Astrocyte (in vitro differentiated cells and primary cell): Measurements from ENCODE around the gene EPHA2. TPM values are rescaled to one million over a fixed set of nuclear protein-coding genes. Genes with fewer than 3 reads are reported as not detected.

Source experiments
- DNase-seq: peaks from one replicate; pipeline ENCODE4 v3.0.0-alpha.2; 2010; ENCODE audit warnings: low read depth
- FAIRE-seq: peaks from 2 replicates; lab custom pipeline; 2011; peaks lifted over from hg19 to GRCh38; lab: Jason Lieb, UNC
- H2AFZ ChIP-seq: 2 replicates; pipeline ENCODE4 v1.6.0; 2012; ENCODE audit warnings: low read depth, low read length, inconsistent platforms
- H3K27ac ChIP-seq: 2 replicates; pipeline ENCODE4 v1.5.1; 2011; ENCODE audit warnings: low read depth, low read length, inconsistent platforms
- H3K27me3 ChIP-seq: 2 replicates; pipeline ENCODE4 v1.6.0; 2011; ENCODE audit warnings: low read length, inconsistent platforms; ENCODE audit not compliant: insufficient read depth
- H3K36me3 ChIP-seq: 2 replicates; pipeline ENCODE4 v1.5.1; 2011; ENCODE audit warnings: low read length, inconsistent platforms; ENCODE audit not compliant: insufficient read depth
- H3K4me1 ChIP-seq: 2 replicates; pipeline ENCODE4 v1.5.1; 2011; ENCODE audit warnings: low read length, inconsistent platforms; ENCODE audit not compliant: insufficient read depth
- H3K4me2 ChIP-seq: 2 replicates; pipeline ENCODE4 v1.6.0; 2012; ENCODE audit warnings: low read length, inconsistent platforms
- H3K4me3 ChIP-seq: 2 replicates; pipeline ENCODE4 v1.5.1; 2011; ENCODE audit warnings: low read depth, mild to moderate bottlenecking, low read length, inconsistent platforms; ENCODE audit not compliant: insufficient read depth
- H3K79me2 ChIP-seq: 2 replicates; pipeline ENCODE4 v1.6.0; 2012; ENCODE audit warnings: mild to moderate bottlenecking, low read length, inconsistent platforms; ENCODE audit not compliant: insufficient read depth
- H3K9ac ChIP-seq: 2 replicates; pipeline ENCODE4 v1.6.0; 2012; ENCODE audit warnings: mild to moderate bottlenecking, low read length, inconsistent platforms
- H3K9me3 ChIP-seq: 2 replicates; pipeline ENCODE4 v1.5.1; 2012; ENCODE audit warnings: low read depth, mild to moderate bottlenecking, low read length, inconsistent platforms; ENCODE audit not compliant: insufficient read depth
- H4K20me1 ChIP-seq: 2 replicates; pipeline ENCODE4 v1.6.0; 2012; ENCODE audit warnings: low read length, inconsistent platforms; ENCODE audit not compliant: insufficient read depth
- H3K27ac Mint-ChIP-seq: one replicate; pipeline ENCODE4 v1.8.0; 2021; ENCODE audit warnings: mild to moderate bottlenecking, mixed read lengths; ENCODE audit not compliant: unreplicated experiment
- H3K27me3 Mint-ChIP-seq: one replicate; pipeline ENCODE4 v1.8.0; 2021; ENCODE audit warnings: low read depth, mixed read lengths; ENCODE audit not compliant: unreplicated experiment
- H3K36me3 Mint-ChIP-seq: one replicate; pipeline ENCODE4 v1.8.0; 2021; ENCODE audit warnings: low read depth, mixed read lengths; ENCODE audit not compliant: unreplicated experiment
- H3K4me1 Mint-ChIP-seq: one replicate; pipeline ENCODE4 v1.8.0; 2021; ENCODE audit warnings: low read depth, mixed read lengths; ENCODE audit not compliant: unreplicated experiment
- H3K4me3 Mint-ChIP-seq: one replicate; pipeline ENCODE4 v1.8.0; 2021; ENCODE audit warnings: mild to moderate bottlenecking, moderate library complexity, mixed read lengths; ENCODE audit not compliant: unreplicated experiment
- H3K9me3 Mint-ChIP-seq: one replicate; pipeline ENCODE4 v1.8.0; 2021; ENCODE audit warnings: mild to moderate bottlenecking, mixed read lengths; ENCODE audit not compliant: unreplicated experiment
- EZH2 ChIP-seq: IDR thresholded peaks from 2 replicates; pipeline ENCODE4 v1.6.1; 2012; ENCODE audit warnings: mild to moderate bottlenecking, low read length, inconsistent platforms; ENCODE audit not compliant: insufficient read depth
- total RNA-seq: library from RNA; stranded (reverse); gene quantifications from 2 replicates; pipeline ENCODE4 v1.2.1, GENCODE V29; 2021
- TF ChIP-seq, protein P1 (sequence below): IDR thresholded peaks from 2 replicates; pipeline ENCODE4 v1.5.1; 2011; ENCODE audit warnings: low read depth, mild to moderate bottlenecking, inconsistent platforms, low read length, moderate library complexity; ENCODE audit not compliant: insufficient read depth

The EPHA2 gene
- total RNA-seq, 1 donor from 2014 or later, result 140 TPM

DNA sequence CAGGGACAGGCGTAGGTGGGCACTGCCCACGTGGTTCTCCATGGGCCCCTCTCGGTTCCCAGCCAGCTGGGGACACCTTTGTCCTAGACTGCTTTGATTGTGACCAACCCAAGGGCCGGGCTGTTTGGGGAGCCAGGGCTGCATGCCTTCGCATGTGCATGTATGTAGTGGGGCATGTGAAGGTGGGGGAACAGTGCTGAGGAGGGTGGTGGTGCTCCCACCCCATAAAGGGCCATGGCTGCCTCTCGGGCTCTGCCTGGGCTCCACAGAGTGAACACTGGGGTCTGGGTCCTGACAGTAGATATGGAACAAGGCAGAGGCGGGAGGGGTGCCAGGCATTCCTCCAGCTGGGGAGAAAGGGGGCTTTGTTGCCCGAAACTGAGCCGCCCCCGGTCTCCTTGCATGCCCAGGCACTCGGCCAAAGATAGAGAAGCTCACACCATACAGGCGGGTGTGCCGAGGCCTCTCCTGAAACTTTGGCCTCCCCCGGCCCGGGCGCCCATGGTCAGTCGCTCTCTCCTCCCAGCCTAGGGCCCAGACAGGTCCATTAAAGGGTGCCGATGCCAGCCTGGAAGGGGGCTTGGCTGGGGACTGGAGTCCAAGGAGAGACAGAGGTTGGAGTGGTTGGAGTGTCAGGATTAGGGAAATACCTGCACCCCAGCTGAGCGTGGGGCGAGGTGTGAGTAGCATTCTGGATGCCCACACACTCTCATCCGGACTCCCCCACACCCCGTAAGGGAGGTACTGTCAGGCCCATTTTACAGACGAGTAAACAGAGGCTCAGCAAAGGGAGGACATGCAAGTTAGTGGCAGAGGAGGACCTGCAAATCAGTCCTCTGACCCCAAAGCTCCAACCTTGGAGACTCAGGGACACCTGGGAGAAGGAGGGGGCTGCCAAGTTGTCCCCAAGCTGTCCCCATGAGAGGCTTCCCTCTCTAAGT, 41.1 kb downstream of the EPHA2 start:
- H3K36me3 Mint-ChIP-seq, result peaks cover 2% of the 10 kb centered on the region
- H3K27me3 ChIP-seq, result no peaks in the 10 kb centered on the region
- peaks cover 34% of the 10 kb centered on the region for H3K4me1 ChIP-seq
- no peaks in the 10 kb centered on the region for H3K27me3 Mint-ChIP-seq
- no peak overlapping the region for H2AFZ ChIP-seq
- no peak overlapping the region for H3K9ac ChIP-seq
- no peak for TF ChIP-seq EZH2
- TF ChIP-seq, protein P1, sequence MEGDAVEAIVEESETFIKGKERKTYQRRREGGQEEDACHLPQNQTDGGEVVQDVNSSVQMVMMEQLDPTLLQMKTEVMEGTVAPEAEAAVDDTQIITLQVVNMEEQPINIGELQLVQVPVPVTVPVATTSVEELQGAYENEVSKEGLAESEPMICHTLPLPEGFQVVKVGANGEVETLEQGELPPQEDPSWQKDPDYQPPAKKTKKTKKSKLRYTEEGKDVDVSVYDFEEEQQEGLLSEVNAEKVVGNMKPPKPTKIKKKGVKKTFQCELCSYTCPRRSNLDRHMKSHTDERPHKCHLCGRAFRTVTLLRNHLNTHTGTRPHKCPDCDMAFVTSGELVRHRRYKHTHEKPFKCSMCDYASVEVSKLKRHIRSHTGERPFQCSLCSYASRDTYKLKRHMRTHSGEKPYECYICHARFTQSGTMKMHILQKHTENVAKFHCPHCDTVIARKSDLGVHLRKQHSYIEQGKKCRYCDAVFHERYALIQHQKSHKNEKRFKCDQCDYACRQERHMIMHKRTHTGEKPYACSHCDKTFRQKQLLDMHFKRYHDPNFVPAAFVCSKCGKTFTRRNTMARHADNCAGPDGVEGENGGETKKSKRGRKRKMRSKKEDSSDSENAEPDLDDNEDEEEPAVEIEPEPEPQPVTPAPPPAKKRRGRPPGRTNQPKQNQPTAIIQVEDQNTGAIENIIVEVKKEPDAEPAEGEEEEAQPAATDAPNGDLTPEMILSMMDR, result no peak
- no peaks in the 10 kb centered on the region for H3K79me2 ChIP-seq
- H3K36me3 ChIP-seq, result no peaks in the 10 kb centered on the region
- no peak overlapping the region for H3K4me3 ChIP-seq
- DNase-seq, result no peak
- no peak overlapping the region for H3K27ac Mint-ChIP-seq
- H3K27ac ChIP-seq, result no peak overlapping the region
- H4K20me1 ChIP-seq, result no peaks in the 10 kb centered on the region
- H3K9me3 Mint-ChIP-seq, result peaks cover 4% of the 10 kb centered on the region
- no peak overlapping the region for H3K4me2 ChIP-seq
- no peak for FAIRE-seq
- no peaks in the 10 kb centered on the region for H3K9me3 ChIP-seq
- peaks cover 39% of the 10 kb centered on the region for H3K4me1 Mint-ChIP-seq
- no peak overlapping the region for H3K4me3 Mint-ChIP-seq

DNA sequence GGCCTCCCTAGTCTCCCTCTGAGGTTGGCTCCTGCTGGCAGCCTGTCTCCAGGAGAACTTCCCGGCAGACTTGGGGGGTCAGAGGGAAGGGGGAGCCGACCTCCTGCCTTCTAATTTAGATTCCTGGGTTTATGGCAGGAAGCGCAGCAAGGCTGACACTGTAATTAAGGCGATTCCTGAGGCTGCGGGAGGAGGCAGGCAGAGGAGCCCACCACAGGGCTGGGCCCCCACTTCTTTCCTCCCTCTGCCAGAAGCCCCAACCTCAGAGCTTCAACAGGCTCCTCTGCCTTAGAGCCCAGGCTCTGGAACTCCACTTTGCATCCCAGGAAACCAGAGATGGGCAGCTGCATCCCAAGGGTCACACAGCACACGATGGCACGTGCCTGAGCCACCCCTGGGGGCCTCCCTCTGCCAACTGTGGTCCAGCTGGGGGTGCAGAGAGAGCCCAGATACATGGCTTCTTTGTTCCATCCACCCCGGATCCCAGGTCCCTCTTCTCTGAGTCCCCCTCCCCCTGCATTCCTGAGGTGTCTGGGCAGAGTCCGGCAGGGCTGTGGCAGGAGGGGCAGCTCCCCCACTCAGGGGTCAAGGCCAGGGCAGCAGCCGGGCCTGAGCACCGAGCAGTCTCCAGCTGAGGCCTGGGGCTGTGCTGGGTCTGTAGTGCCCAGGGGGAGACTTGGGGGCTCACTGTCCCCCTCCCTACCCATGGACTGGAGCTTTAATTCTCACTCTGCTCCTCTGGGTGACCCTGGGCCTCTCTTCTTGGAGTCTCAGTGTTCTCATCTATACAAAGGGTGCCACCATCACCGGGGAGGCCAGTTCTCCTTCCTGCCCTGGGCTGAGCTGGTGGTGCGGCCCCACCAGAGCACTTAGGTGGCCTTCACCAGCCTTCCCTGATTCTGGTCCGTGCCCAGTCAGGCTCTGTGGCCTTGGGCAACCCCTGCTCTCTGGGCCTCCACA, 43.0 kb downstream of the EPHA2 start:
- Mint-ChIP-seq H3K27me3 (no peaks in the 10 kb centered on the region), H3K4me3 (no peak overlapping the region), H3K27ac (peak overlapping the region; percentile 75), H3K4me1 (peaks cover 36% of the 10 kb centered on the region), H3K9me3 (peaks cover 11% of the 10 kb centered on the region), H3K36me3 (peaks cover 2% of the 10 kb centered on the region)
- FAIRE-seq (no peak), DNase-seq (peak; percentile 49)
- H3K79me2 ChIP-seq, result no peaks in the 10 kb centered on the region
- peaks cover 34% of the 10 kb centered on the region for H3K4me1 ChIP-seq
- no peak for TF ChIP-seq EZH2
- TF ChIP-seq, protein P1, result no peak
- peak overlapping the region; percentile 26 for H2AFZ ChIP-seq
- peak overlapping the region; percentile 52 for H3K9ac ChIP-seq
- H3K27ac ChIP-seq, result no peak overlapping the region
- H3K4me3 ChIP-seq, result no peak overlapping the region
- peak overlapping the region; percentile 48 for H3K4me2 ChIP-seq
- H3K9me3 ChIP-seq, result no peaks in the 10 kb centered on the region
- no peaks in the 10 kb centered on the region for H3K36me3 ChIP-seq
- H3K27me3 ChIP-seq, result no peaks in the 10 kb centered on the region
- no peaks in the 10 kb centered on the region for H4K20me1 ChIP-seq
